Measurements from ENCODE around the gene CAMTA1. TPM values are rescaled to one million over a fixed set of nuclear protein-coding genes. Genes with fewer than 3 reads are reported as not detected.

Gene CAMTA1
- total RNA-seq, 5 donors from 2014 or later (not counting 1 experiment from before 2014, with no cell fraction given), result 29.7 to 37.4 (median 34.6) TPM

GRCh38 chr1:6924891-6925290 lies 139.6 kb downstream of the CAMTA1 start:
- Histone ChIP-seq H3K27me3 (replicated peaks in 1 of 2; ENCODE audit: control insufficient read depth in 2 of 2, extremely low read depth in 1 of 2, insufficient read depth in 2 of 2, low read length in 1 of 2) (peaks cover 0 to 36% of the 10 kb centered on the region in 2 experiments), H3K9me3 (no peaks in the 10 kb centered on the region), H3K4me1 (ENCODE audit: control insufficient read depth in 1 of 2, extremely low read depth in 1 of 2, insufficient read depth in 2 of 2, low read length in 2 of 2) (no peaks in the 10 kb centered on the region), H3K27ac (ENCODE audit: low read length) (no peak overlapping the region), H3K36me3 (ENCODE audit: control insufficient read depth in 2 of 2, extremely low read depth in 1 of 2, insufficient read depth in 1 of 2, low read length in 1 of 2) (no peaks in the 10 kb centered on the region), H3K4me3 (ENCODE audit: control insufficient read depth in 1 of 2, extremely low read depth in 1 of 2, low read length in 1 of 2) (no peak overlapping the region)
- Mint-ChIP-seq H3K4me3 (no peak overlapping the region), H3K9me3 (peaks cover 0 to 5% (median 0%) of the 10 kb centered on the region in 3 donors), H3K27ac (no peak overlapping the region), H3K4me1 (no peaks in the 10 kb centered on the region), H3K36me3 (no peaks in the 10 kb centered on the region), H3K27me3 (peaks cover 21 to 29% of the 10 kb centered on the region in 2 donors)
- 81% methylated on average over 4 of the region's 4 CpGs for WGBS (ENCODE audit: insufficient coverage)
- DNase-seq, result no peak
- ChIA-PET CTCF (no interaction called here), POLR2A (no interaction called here)
- no peak for ATAC-seq (replicated peaks in 1 of 4)

- no peak overlapping the region for H3K27ac Mint-ChIP-seq
- no peak overlapping the region for H3K4me3 Mint-ChIP-seq
- H3K27me3 Mint-ChIP-seq, result peaks cover 27 to 41% of the 10 kb centered on the region in 2 donors
- POLR2A ChIA-PET, result no interaction called here
- no peaks in the 10 kb centered on the region for H3K36me3 Mint-ChIP-seq
- CTCF ChIA-PET, result no interaction called here
- Histone ChIP-seq H3K27me3 (replicated peaks in 1 of 2; ENCODE audit: control insufficient read depth in 2 of 2, extremely low read depth in 1 of 2, insufficient read depth in 2 of 2, low read length in 1 of 2) (peaks cover 0 to 42% of the 10 kb centered on the region in 2 experiments), H3K4me3 (ENCODE audit: control insufficient read depth in 1 of 2, extremely low read depth in 1 of 2, low read length in 1 of 2) (no peak overlapping the region), H3K36me3 (ENCODE audit: control insufficient read depth in 2 of 2, extremely low read depth in 1 of 2, insufficient read depth in 1 of 2, low read length in 1 of 2) (no peaks in the 10 kb centered on the region), H3K9me3 (no peaks in the 10 kb centered on the region), H3K4me1 (ENCODE audit: control insufficient read depth in 1 of 2, extremely low read depth in 1 of 2, insufficient read depth in 2 of 2, low read length in 2 of 2) (no peaks in the 10 kb centered on the region), H3K27ac (ENCODE audit: low read length) (no peak overlapping the region)
- WGBS (ENCODE audit: insufficient coverage), result 48% methylated on average over 2 of the region's 4 CpGs
- H3K4me1 Mint-ChIP-seq, result no peaks in the 10 kb centered on the region
- DNase-seq (no peak), ATAC-seq (replicated peaks in 1 of 4) (no peak)
- no peaks in the 10 kb centered on the region for H3K9me3 Mint-ChIP-seq
These were observed 142.4 kb downstream of the CAMTA1 start for GRCh38 chr1:6927626-6928025.

- Mint-ChIP-seq H3K9me3 (no peaks in the 10 kb centered on the region), H3K4me3 (no peak overlapping the region), H3K36me3 (no peaks in the 10 kb centered on the region), H3K27me3 (peaks cover 27 to 44% of the 10 kb centered on the region in 2 donors), H3K27ac (no peak overlapping the region), H3K4me1 (no peaks in the 10 kb centered on the region)
- ChIA-PET CTCF (no interaction called here), POLR2A (interaction anchor here in 1 of 2 donors (0.6 kb wide), 1 partner anchor 61 kb away, joined by 4 read pairs; no protein-coding TSS in a partner anchor)
- Histone ChIP-seq H3K9me3 (no peaks in the 10 kb centered on the region), H3K4me3 (ENCODE audit: control insufficient read depth in 1 of 2, extremely low read depth in 1 of 2, low read length in 1 of 2) (no peak overlapping the region), H3K27ac (ENCODE audit: low read length) (no peak overlapping the region), H3K4me1 (ENCODE audit: control insufficient read depth in 1 of 2, extremely low read depth in 1 of 2, insufficient read depth in 2 of 2, low read length in 2 of 2) (no peaks in the 10 kb centered on the region), H3K36me3 (ENCODE audit: control insufficient read depth in 2 of 2, extremely low read depth in 1 of 2, insufficient read depth in 1 of 2, low read length in 1 of 2) (no peaks in the 10 kb centered on the region), H3K27me3 (replicated peaks in 1 of 2; ENCODE audit: control insufficient read depth in 2 of 2, extremely low read depth in 1 of 2, insufficient read depth in 2 of 2, low read length in 1 of 2) (peaks cover 0 to 41% of the 10 kb centered on the region in 2 experiments)
- DNase-seq (no peak), ATAC-seq (replicated peaks in 1 of 4) (peak in 1 of 4 experiments; percentile 49)
- 25% methylated on average over 6 of the region's 12 CpGs for WGBS (ENCODE audit: insufficient coverage)
These were observed 143.0 kb downstream of the CAMTA1 start for GRCh38 chr1:6928106-6928885.

- H3K4me1 ChIP-seq (ENCODE audit: control insufficient read depth in 1 of 2, extremely low read depth in 1 of 2, insufficient read depth in 2 of 2, low read length in 2 of 2), result peaks cover 0 to 3% of the 10 kb centered on the region in 2 experiments
- H3K4me3 Mint-ChIP-seq, result no peak overlapping the region
- H3K27me3 ChIP-seq (replicated peaks in 1 of 2; ENCODE audit: control insufficient read depth in 2 of 2, extremely low read depth in 1 of 2, insufficient read depth in 2 of 2, low read length in 1 of 2), result peaks cover 2 to 42% of the 10 kb centered on the region in 2 experiments
- no peak overlapping the region for H3K4me3 ChIP-seq (ENCODE audit: control insufficient read depth in 1 of 2, extremely low read depth in 1 of 2, low read length in 1 of 2)
- H3K27me3 Mint-ChIP-seq, result peaks cover 32 to 51% of the 10 kb centered on the region in 2 donors
- DNase-seq (no peak), ATAC-seq (replicated peaks in 1 of 4) (no peak)
- no peak overlapping the region for H3K27ac ChIP-seq (ENCODE audit: low read length)
- no peaks in the 10 kb centered on the region for H3K9me3 ChIP-seq
- ChIA-PET CTCF (no interaction called here), POLR2A (no interaction called here)
- H3K36me3 ChIP-seq (ENCODE audit: control insufficient read depth in 2 of 2, extremely low read depth in 1 of 2, insufficient read depth in 1 of 2, low read length in 1 of 2), result no peaks in the 10 kb centered on the region
- no peak overlapping the region for H3K27ac Mint-ChIP-seq
- no peaks in the 10 kb centered on the region for H3K36me3 Mint-ChIP-seq
- no peaks in the 10 kb centered on the region for H3K4me1 Mint-ChIP-seq
- H3K9me3 Mint-ChIP-seq, result no peaks in the 10 kb centered on the region
- 77% methylated on average over 3 of the region's 8 CpGs for WGBS (ENCODE audit: insufficient coverage)
These were observed 145.6 kb downstream of the CAMTA1 start for GRCh38 chr1:6930732-6931300.

- ChIA-PET POLR2A (no interaction called here), CTCF (no interaction called here)
- Mint-ChIP-seq H3K9me3 (no peaks in the 10 kb centered on the region), H3K36me3 (no peaks in the 10 kb centered on the region), H3K27me3 (peaks cover 27 to 38% of the 10 kb centered on the region in 2 donors), H3K27ac (no peak overlapping the region), H3K4me3 (no peak overlapping the region), H3K4me1 (no peaks in the 10 kb centered on the region)
- WGBS (ENCODE audit: insufficient coverage), result 6% methylated on average over 9 of the region's 12 CpGs
- Histone ChIP-seq H3K27ac (ENCODE audit: low read length) (no peak overlapping the region), H3K9me3 (no peaks in the 10 kb centered on the region), H3K27me3 (replicated peaks in 1 of 2; ENCODE audit: control insufficient read depth in 2 of 2, extremely low read depth in 1 of 2, insufficient read depth in 2 of 2, low read length in 1 of 2) (peaks cover 2 to 48% of the 10 kb centered on the region in 2 experiments), H3K4me1 (ENCODE audit: control insufficient read depth in 1 of 2, extremely low read depth in 1 of 2, insufficient read depth in 2 of 2, low read length in 2 of 2) (peaks cover 0 to 3% of the 10 kb centered on the region in 2 experiments), H3K36me3 (ENCODE audit: control insufficient read depth in 2 of 2, extremely low read depth in 1 of 2, insufficient read depth in 1 of 2, low read length in 1 of 2) (no peaks in the 10 kb centered on the region), H3K4me3 (ENCODE audit: control insufficient read depth in 1 of 2, extremely low read depth in 1 of 2, low read length in 1 of 2) (peak overlapping the region in 1 of 2 donors; percentile 17)
- no peak for DNase-seq
- no peak for ATAC-seq (replicated peaks in 1 of 4)
These were observed 150.2 kb downstream of the CAMTA1 start for GRCh38 chr1:6935361-6935883.

GRCh38 chr1:6935911-6936690 lies 150.8 kb downstream of the CAMTA1 start:
- ChIA-PET CTCF (no interaction called here), POLR2A (no interaction called here)
- 40% methylated on average over 2 of the region's 8 CpGs for WGBS (ENCODE audit: insufficient coverage)
- DNase-seq (no peak), ATAC-seq (replicated peaks in 1 of 4) (no peak)
- no peak overlapping the region for H3K27ac Mint-ChIP-seq
- Histone ChIP-seq H3K36me3 (ENCODE audit: control insufficient read depth in 2 of 2, extremely low read depth in 1 of 2, insufficient read depth in 1 of 2, low read length in 1 of 2) (no peaks in the 10 kb centered on the region), H3K4me3 (ENCODE audit: control insufficient read depth in 1 of 2, extremely low read depth in 1 of 2, low read length in 1 of 2) (no peak overlapping the region), H3K9me3 (no peaks in the 10 kb centered on the region), H3K27ac (ENCODE audit: low read length) (no peak overlapping the region), H3K27me3 (replicated peaks in 1 of 2; ENCODE audit: control insufficient read depth in 2 of 2, extremely low read depth in 1 of 2, insufficient read depth in 2 of 2, low read length in 1 of 2) (peaks cover 2 to 43% of the 10 kb centered on the region in 2 experiments), H3K4me1 (ENCODE audit: control insufficient read depth in 1 of 2, extremely low read depth in 1 of 2, insufficient read depth in 2 of 2, low read length in 2 of 2) (peaks cover 0 to 3% of the 10 kb centered on the region in 2 experiments)
- no peaks in the 10 kb centered on the region for H3K36me3 Mint-ChIP-seq
- H3K4me3 Mint-ChIP-seq, result no peak overlapping the region
- no peaks in the 10 kb centered on the region for H3K4me1 Mint-ChIP-seq
- H3K9me3 Mint-ChIP-seq, result no peaks in the 10 kb centered on the region
- peaks cover 27 to 39% of the 10 kb centered on the region in 2 donors for H3K27me3 Mint-ChIP-seq

All from T-cell (primary cell).